ENCODE measurements around the gene LONRF2.

DNA sequence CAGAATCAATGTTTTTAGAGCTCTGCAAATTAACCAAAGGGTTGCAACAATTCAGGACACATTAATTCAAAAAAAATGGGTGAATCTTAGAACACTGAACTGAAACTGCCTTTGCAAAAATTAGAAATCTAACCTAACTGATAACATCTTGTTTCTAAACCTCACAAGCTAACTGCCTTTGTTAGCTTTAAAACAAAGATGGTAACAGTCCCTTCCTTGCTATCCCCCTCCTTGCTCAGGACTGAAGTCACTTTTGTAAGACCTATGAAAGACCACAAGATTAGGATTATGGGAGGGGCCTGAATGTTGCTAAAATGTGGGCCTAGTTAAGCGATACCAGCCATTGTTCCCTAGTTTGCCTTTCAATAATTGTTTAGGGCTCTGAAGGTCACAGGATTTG lies 44.9 kb upstream of the LONRF2 start:
- no peak for TF ChIP-seq POLR2AphosphoS5 (IDR thresholded peaks at IDR 0.05; ENCODE audit: low read depth)
- TF ChIP-seq, protein P1, sequence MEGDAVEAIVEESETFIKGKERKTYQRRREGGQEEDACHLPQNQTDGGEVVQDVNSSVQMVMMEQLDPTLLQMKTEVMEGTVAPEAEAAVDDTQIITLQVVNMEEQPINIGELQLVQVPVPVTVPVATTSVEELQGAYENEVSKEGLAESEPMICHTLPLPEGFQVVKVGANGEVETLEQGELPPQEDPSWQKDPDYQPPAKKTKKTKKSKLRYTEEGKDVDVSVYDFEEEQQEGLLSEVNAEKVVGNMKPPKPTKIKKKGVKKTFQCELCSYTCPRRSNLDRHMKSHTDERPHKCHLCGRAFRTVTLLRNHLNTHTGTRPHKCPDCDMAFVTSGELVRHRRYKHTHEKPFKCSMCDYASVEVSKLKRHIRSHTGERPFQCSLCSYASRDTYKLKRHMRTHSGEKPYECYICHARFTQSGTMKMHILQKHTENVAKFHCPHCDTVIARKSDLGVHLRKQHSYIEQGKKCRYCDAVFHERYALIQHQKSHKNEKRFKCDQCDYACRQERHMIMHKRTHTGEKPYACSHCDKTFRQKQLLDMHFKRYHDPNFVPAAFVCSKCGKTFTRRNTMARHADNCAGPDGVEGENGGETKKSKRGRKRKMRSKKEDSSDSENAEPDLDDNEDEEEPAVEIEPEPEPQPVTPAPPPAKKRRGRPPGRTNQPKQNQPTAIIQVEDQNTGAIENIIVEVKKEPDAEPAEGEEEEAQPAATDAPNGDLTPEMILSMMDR (IDR thresholded peaks at IDR 0.05; ENCODE audit: insufficient read depth, low read length) = no peak
- TF ChIP-seq REST (IDR thresholded peaks at IDR 0.05; ENCODE audit: insufficient replicate concordance, low read depth) = no peak
- TF ChIP-seq SPI1 (IDR thresholded peaks at IDR 0.05; ENCODE audit: borderline replicate concordance, low read depth) = no peak
- no peak for TF ChIP-seq GABPA (IDR thresholded peaks at IDR 0.05; ENCODE audit: low read depth)

All from HL-60 (cell line).